Lung (tissue), 12 donors: ENCODE data around the gene ZC3H14. TPM values are rescaled to one million over a fixed set of nuclear protein-coding genes. Genes with fewer than 3 reads are reported as not detected.

Source experiments
- ATAC-seq: fragments of 200-7000 bp; cut with Tn5 transposase; one replicate; pipeline ENCODE4 v1.9.1; 2020; ENCODE audit warnings: moderate number of reproducible peaks; ENCODE audit not compliant: insufficient read depth, low FRiP score
- DNase-seq, 3 donors: peaks; one replicate each; pipeline ENCODE4 v3.0.0-alpha.2; 2013 to 2017
- H3K27ac ChIP-seq, 2 donors: one replicate each; pipeline ENCODE4 v1.5.1; 2013; ENCODE audit warnings: mild to moderate bottlenecking in 2 of 2, moderate library complexity in 2 of 2, control low read depth in 1 of 2, inconsistent platforms in 1 of 2, low read depth in 1 of 2, low read length in 1 of 2
- H3K27me3 ChIP-seq, 3 donors: one replicate each; pipeline ENCODE4 v1.5.1; 2013; ENCODE audit warnings: low read length in 2 of 3; ENCODE audit not compliant: control insufficient read depth in 3 of 3, insufficient read depth in 3 of 3
- H3K36me3 ChIP-seq, 4 donors: one replicate each; pipeline ENCODE4 v1.5.1; 2013; ENCODE audit warnings: low read length in 4 of 4, mild to moderate bottlenecking in 1 of 4, moderate library complexity in 1 of 4; ENCODE audit not compliant: control insufficient read depth in 4 of 4, insufficient read depth in 4 of 4
- H3K4me1 ChIP-seq, 5 donors: one replicate each; pipeline ENCODE4 v1.5.1; 2013; ENCODE audit warnings: low read length in 5 of 5, mild to moderate bottlenecking in 2 of 5, moderate library complexity in 1 of 5; ENCODE audit not compliant: control insufficient read depth in 5 of 5, insufficient read depth in 5 of 5
- H3K4me3 ChIP-seq: one replicate; pipeline ENCODE4 v1.5.1; 2013; ENCODE audit warnings: mild to moderate bottlenecking, control low read depth, moderate library complexity
- H3K9ac ChIP-seq, 2 donors: one replicate each; pipeline ENCODE4 v1.5.1; 2013; ENCODE audit warnings: low read length in 2 of 2, control low read depth in 1 of 2; ENCODE audit not compliant: insufficient read depth in 1 of 2
- H3K9me3 ChIP-seq, 4 donors: one replicate each; pipeline ENCODE4 v1.5.1; 2013; ENCODE audit warnings: low read length in 3 of 4, mild to moderate bottlenecking in 1 of 4, moderate library complexity in 1 of 4; ENCODE audit not compliant: control insufficient read depth in 4 of 4, insufficient read depth in 3 of 4
- CTCF ChIP-seq: IDR thresholded peaks from 2 replicates; pipeline ENCODE4 v1.5.1; 2012; ENCODE audit warnings: mild to moderate bottlenecking; ENCODE audit errors: control extremely low read depth, extremely low read depth
- WGBS, 2 donors: extraction: QIAGEN DNeasy Blood & Tissue Kit; methylation state at CpG; one replicate each; pipeline ENCODE4 v1.1.7; 2013; 5-methylcytosine and 5-hydroxymethylcytosine counted together
- polyA plus RNA-seq, 2 donors: library from polyadenylated mRNA; stranded (reverse); fragments of 200-250 nt; gene quantifications; one replicate each; pipeline ENCODE4 v1.2.1, GENCODE V29; 2013
- total RNA-seq, 2 donors: library from RNA; depleted of rRNA in 1 of 2; stranded (reverse); fragments of >200 nt in 1 of 2; gene quantifications; one replicate each; pipeline ENCODE4 v1.2.1, GENCODE V29; 2014 to 2021
- donor health status: control.
- donor health status: control.
- donor health status: Bipolar disorder and iron deficiency.
- donor health status: healthy.
- donor health status: DM: yes; HTN: yes; CAD: no.

ZC3H14 gene
- total and polyA plus RNA-seq, 4 donors = 21.9 to 79.7 (median 36.3) TPM

DNA sequence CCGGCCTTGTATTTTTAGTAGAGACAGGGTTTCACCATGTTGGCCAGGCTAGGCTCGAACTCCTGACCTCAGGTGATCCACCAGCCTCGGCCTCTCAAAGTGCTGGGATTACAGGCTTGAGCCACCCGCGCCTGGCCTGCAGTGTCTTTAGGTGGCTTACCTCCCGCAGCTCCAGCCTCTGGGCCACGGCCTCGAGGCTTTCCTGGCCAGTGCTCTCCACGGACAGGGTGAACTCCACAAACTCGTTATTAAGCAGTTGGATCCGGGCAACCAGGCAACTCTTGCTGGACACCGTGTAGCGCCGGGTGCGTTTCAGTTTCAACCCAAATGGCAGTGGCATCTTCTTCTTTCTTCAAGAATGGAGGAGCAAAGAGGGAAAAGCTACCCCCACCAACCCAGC is 12.8 kb upstream of the ZC3H14 start:
- Histone ChIP-seq H3K36me3 (peaks cover 7 to 20% (median 15%) of the 10 kb centered on the region in 4 donors), H3K9ac (no peak overlapping the region), H3K4me3 (no peak overlapping the region), H3K27me3 (no peaks in the 10 kb centered on the region), H3K9me3 (no peaks in the 10 kb centered on the region), H3K27ac (no peak overlapping the region), H3K4me1 (peaks cover 1 to 32% (median 4%) of the 10 kb centered on the region in 5 donors)
- no peak for TF ChIP-seq CTCF
- 96% methylated on average over 15 of the region's 15 CpGs for WGBS, 2 donors
- DNase-seq (no peak), ATAC-seq (no peak)

- Histone ChIP-seq H3K9ac (peak overlapping the region; percentile 57 to 89), H3K36me3 (peaks cover 7 to 17% (median 14%) of the 10 kb centered on the region in 4 donors), H3K27me3 (no peaks in the 10 kb centered on the region), H3K4me1 (peaks cover 1 to 35% (median 6%) of the 10 kb centered on the region in 5 donors), H3K27ac (peak overlapping the region; percentile 68 to 82), H3K4me3 (peak overlapping the region; percentile 72), H3K9me3 (no peaks in the 10 kb centered on the region)
- no peak for TF ChIP-seq CTCF
- ATAC-seq = peak; percentile 80
- DNase-seq = peak; percentile 85 to 90 (median 85)
- 11 to 16% methylated on average over 50 of the region's 50 CpGs for WGBS, 2 donors
These were observed 11.6 kb upstream of the ZC3H14 start for GRCh38 chr14:88551094-88551870.

DNA sequence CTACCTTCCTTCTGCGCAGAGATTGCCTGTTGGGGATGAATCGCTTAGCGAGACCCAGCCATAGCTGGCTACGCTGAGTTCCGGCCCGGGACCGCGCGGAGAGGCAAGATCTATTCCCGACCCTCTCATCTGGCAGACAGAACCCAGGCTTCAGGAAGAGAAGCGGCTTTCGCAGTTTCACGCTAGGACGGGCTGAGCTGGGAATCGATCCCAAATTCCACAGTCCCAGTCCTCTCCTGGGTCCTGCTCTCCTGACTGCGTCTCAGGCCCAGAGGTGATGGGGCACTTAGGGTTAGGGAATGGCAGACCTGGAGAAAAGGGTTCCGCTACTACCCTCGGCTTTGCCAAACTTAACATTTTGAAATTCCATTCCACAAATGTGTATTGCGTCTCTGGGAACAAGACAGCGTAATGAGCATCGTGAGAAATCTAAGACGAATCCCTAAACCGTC is 10.8 kb upstream of the ZC3H14 start:
- Histone ChIP-seq H3K27ac (peak overlapping the region; percentile 62 to 71), H3K9me3 (no peaks in the 10 kb centered on the region), H3K36me3 (peaks cover 4 to 15% (median 14%) of the 10 kb centered on the region in 4 donors), H3K27me3 (no peaks in the 10 kb centered on the region), H3K9ac (peak overlapping the region; percentile 57 to 89), H3K4me1 (peaks cover 3 to 35% (median 6%) of the 10 kb centered on the region in 5 donors), H3K4me3 (peak overlapping the region; percentile 72)
- no peak for TF ChIP-seq CTCF
- ATAC-seq = no peak
- WGBS, 2 donors = 7% methylated on average over 23 of the region's 23 CpGs
- DNase-seq = peak; percentile 19 to 38 (median 32)
